HEK293T (cell line): ENCODE results near the gene COL5A1.

Experiments used
- CTCF ChIA-PET: fragments of 350-600 bp; formaldehyde crosslinking; extraction: SDS; loops from one replicate; lab custom pipeline; 2021; ENCODE audit warnings: antibody characterized with exemption, inconsistent platforms; lab: Yijun Ruan, JAX
- POLR2A ChIA-PET: fragments of 350-600 bp; formaldehyde crosslinking; extraction: SDS; loops from one replicate; lab custom pipeline; 2020; ENCODE audit warnings: antibody characterized with exemption, inconsistent platforms; lab: Yijun Ruan, JAX
- DNase-seq: peaks from one replicate; pipeline ENCODE4 v3.0.0; 2012; ENCODE audit warnings: mixed read lengths; ENCODE audit errors: extremely low spot score
- ARNT ChIP-seq: fragments of 450-650 bp; IDR thresholded peaks from 2 replicates; pipeline ENCODE4 v1.6.1; 2017; ENCODE audit warnings: mild to moderate bottlenecking
- BHLHE40 ChIP-seq: fragments of 450-650 bp; IDR thresholded peaks from 2 replicates; pipeline ENCODE4 v1.6.1; 2016; ENCODE audit warnings: mild to moderate bottlenecking, moderate library complexity, borderline replicate concordance
- CTBP1 ChIP-seq: fragments of 450-650 bp; IDR thresholded peaks from 2 replicates; pipeline ENCODE4 v1.6.1; 2016; ENCODE audit warnings: borderline replicate concordance
- ELF4 ChIP-seq: fragments of 450-650 bp; IDR thresholded peaks from 2 replicates; pipeline ENCODE4 v1.6.1; 2017; ENCODE audit warnings: antibody characterized with exemption
- FOXA1 ChIP-seq: fragments of 450-650 bp; IDR thresholded peaks from 2 replicates; pipeline ENCODE4 v1.6.1; 2016; ENCODE audit warnings: mild to moderate bottlenecking
- FOXK2 ChIP-seq: fragments of 450-650 bp; IDR thresholded peaks from 2 replicates; pipeline ENCODE4 v1.6.1; 2016; ENCODE audit warnings: mild to moderate bottlenecking
- FOXM1 ChIP-seq: fragments of 450-650 bp; IDR thresholded peaks from 2 replicates; pipeline ENCODE4 v1.6.1; 2017; ENCODE audit warnings: mild to moderate bottlenecking, borderline replicate concordance
- HDGF ChIP-seq: fragments of 450-650 bp; IDR thresholded peaks from 2 replicates; pipeline ENCODE4 v1.6.1; 2017; ENCODE audit warnings: antibody characterized with exemption, borderline replicate concordance
- L3MBTL2 ChIP-seq: fragments of 450-650 bp; conservative IDR thresholded peaks from 2 replicates; pipeline ENCODE4 v1.6.1; 2016; ENCODE audit warnings: mild to moderate bottlenecking
- LEF1 ChIP-seq: fragments of 450-650 bp; IDR thresholded peaks from 2 replicates; pipeline ENCODE4 v1.6.1; 2017; ENCODE audit warnings: mild to moderate bottlenecking, borderline replicate concordance
- NFRKB ChIP-seq: fragments of 450-650 bp; IDR thresholded peaks from 2 replicates; pipeline ENCODE4 v1.6.1; 2016; ENCODE audit warnings: mild to moderate bottlenecking, moderate library complexity
- PKNOX1 ChIP-seq: fragments of 450-650 bp; IDR thresholded peaks from 2 replicates; pipeline ENCODE4 v1.6.1; 2016
- SP1 ChIP-seq: fragments of 450-650 bp; IDR thresholded peaks from 2 replicates; pipeline ENCODE4 v1.6.1; 2017
- SUZ12 ChIP-seq: fragments of 450-650 bp; IDR thresholded peaks from 2 replicates; pipeline ENCODE4 v1.6.1; 2016; ENCODE audit warnings: mild to moderate bottlenecking
- TARDBP ChIP-seq: fragments of 450-650 bp; IDR thresholded peaks from 2 replicates; pipeline ENCODE4 v1.6.1; 2016
- ZNF384 ChIP-seq: fragments of 450-650 bp; IDR thresholded peaks from 2 replicates; pipeline ENCODE4 v1.6.1; 2016

Gene COL5A1

GRCh38 chr9:134858051-134858841, 216.6 kb downstream of the COL5A1 start:
- POLR2A ChIA-PET: no interaction called here
- no peak for DNase-seq

GRCh38 chr9:134860510-134860909, 218.9 kb downstream of the COL5A1 start:
- DNase-seq: no peak
- CTCF ChIA-PET: no interaction called here
- POLR2A ChIA-PET: no interaction called here
- TF ChIP-seq LEF1 (no peak), ZNF384 (no peak), ELF4 (no peak), PKNOX1 (no peak), FOXK2 (no peak), L3MBTL2 (no peak), BHLHE40 (no peak), FOXA1 (no peak), FOXM1 (no peak), TARDBP (no peak), HDGF (no peak), CTBP1 (no peak), ARNT (no peak), SP1 (no peak), NFRKB (no peak), SUZ12 (no peak)

More at GRCh38 chr9:134858051-134858841, 216.6 kb downstream of the COL5A1 start:
- TF ChIP-seq SUZ12 (no peak), HDGF (no peak), FOXA1 (no peak), LEF1 (no peak), L3MBTL2 (no peak), SP1 (no peak), ZNF384 (no peak), PKNOX1 (no peak), NFRKB (no peak), TARDBP (no peak), FOXK2 (no peak), CTBP1 (no peak), ARNT (no peak), FOXM1 (no peak)
- CTCF ChIA-PET: no interaction called here

- ChIA-PET POLR2A (no interaction called here), CTCF (no interaction called here)
- DNase-seq: no peak
Measured at GRCh38 chr9:134861595-134862334, 220.2 kb downstream of the COL5A1 start.

GRCh38 chr9:134863306-134863902, 221.8 kb downstream of the COL5A1 start:
- ChIA-PET POLR2A (no interaction called here), CTCF (no interaction called here)
- TF ChIP-seq NFRKB (no peak), ZNF384 (no peak), PKNOX1 (no peak), CTBP1 (no peak), TARDBP (no peak), HDGF (no peak), ELF4 (no peak), FOXM1 (no peak), BHLHE40 (no peak), FOXA1 (no peak), FOXK2 (no peak), L3MBTL2 (no peak)

More at GRCh38 chr9:134861595-134862334, 220.2 kb downstream of the COL5A1 start:
- TF ChIP-seq L3MBTL2 (no peak), ZNF384 (no peak), SUZ12 (no peak), FOXA1 (no peak)

GRCh38 chr9:134863941-134864820, 222.6 kb downstream of the COL5A1 start:
- DNase-seq: no peak
- TF ChIP-seq CTBP1: no peak
- no peak for TF ChIP-seq ARNT
- TF ChIP-seq LEF1: no peak
- TF ChIP-seq NFRKB: no peak
- no peak for TF ChIP-seq PKNOX1
- TF ChIP-seq TARDBP: no peak
- no peak for TF ChIP-seq FOXA1
- ChIA-PET CTCF (no interaction called here), POLR2A (no interaction called here)

More at GRCh38 chr9:134863306-134863902, 221.8 kb downstream of the COL5A1 start:
- no peak for DNase-seq
